ENCODE measurements around the gene FOXN1.
A peak's percentile ranks its signal among the peaks of the same experiment; 100 is the strongest.
"Not testable (repeated sequence)": the region's sequence is repeated elsewhere in the genome, so short reads cannot be mapped to it uniquely, and the experiment has no call there.

The FOXN1 gene

DNA sequence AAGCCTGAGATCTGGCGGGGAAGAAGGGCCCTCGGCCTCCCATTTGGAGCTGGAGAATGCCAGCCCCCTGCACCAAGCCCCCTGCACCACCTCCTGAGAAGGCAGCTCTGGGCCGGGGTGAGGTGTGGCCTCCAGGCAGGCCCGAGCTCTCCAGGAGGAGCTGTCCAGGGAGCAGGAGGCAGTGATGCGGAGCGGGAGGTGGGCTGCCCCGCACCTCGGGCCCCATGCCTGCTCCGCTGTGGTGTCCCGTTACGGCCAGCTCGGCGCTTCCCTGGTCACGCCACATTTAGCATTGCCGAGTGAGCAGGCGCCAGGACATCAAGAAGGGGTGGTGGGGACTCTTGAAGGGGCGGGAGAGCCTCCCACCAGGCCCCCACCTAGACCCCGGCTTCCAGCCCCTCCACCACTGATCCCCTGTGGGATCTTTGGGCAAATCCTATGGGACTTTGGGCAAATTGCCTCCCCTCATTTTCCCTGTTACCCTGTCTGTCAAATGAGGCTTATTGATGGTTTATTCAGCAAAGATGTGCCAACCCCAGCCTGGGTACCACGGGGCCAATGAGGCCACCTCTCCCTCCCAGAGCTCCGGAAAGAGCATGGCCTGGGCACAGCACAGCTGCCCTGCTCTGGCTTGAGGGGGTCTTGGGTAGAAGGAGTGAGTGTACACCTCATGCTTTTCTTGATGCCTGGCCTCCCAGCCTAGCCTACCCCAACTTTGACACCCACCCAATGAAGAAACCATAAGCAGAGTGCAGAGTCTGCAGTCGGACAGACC, 15.3 kb downstream of the FOXN1 start:
- DNase-seq, result peak in 2 of 10 donors; percentile 62 to 64
- intact Hi-C loops (cut with DNase I), result no loop called here

DNA sequence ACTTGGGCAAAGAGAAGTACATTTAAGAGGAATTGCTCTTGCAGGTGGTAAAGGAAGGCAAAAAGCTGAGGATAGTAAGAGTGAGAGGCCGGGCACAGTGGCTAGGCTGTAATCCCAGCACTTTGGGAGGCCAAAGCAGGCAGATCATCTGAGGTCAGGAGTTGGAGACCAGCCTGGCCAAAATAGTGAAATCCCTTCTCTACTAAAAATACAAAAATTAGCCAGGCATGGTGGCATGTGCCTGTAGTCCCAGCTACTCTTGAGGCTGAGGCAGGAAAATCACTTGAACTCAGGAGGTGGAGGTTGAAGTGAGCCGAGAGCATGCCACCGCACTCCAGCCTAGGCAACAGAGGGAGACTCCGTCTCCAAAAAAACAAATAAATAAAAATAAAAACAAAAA, 16.1 kb downstream of the FOXN1 start:
- DNase-seq, result peak in 1 of 10 donors; percentile 24
- intact Hi-C loops (cut with DNase I), result not testable (repeated sequence)

DNA sequence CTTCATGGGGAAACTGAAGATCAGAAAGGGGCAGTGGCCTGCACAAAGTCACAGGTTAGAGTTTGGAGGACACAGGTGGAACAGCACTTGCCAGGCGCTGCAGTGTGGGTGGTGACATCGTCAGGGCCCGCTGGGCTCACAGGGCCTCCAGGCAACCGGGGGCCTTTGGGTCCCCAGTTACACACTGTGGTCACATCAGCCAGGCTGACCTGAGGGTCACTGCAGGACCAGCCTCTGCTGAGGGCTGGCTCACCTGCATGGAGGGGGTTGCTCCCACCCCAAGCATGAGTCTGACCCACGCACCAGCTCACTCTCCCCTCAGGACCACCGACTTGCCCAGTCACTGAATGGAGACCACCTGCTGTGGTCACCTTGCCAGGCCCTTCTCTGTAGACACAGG, 17.0 kb downstream of the FOXN1 start:
- intact Hi-C loops (cut with DNase I), result no loop called here
- DNase-seq, result peak in 2 of 10 donors; percentile 45 to 74

DNA sequence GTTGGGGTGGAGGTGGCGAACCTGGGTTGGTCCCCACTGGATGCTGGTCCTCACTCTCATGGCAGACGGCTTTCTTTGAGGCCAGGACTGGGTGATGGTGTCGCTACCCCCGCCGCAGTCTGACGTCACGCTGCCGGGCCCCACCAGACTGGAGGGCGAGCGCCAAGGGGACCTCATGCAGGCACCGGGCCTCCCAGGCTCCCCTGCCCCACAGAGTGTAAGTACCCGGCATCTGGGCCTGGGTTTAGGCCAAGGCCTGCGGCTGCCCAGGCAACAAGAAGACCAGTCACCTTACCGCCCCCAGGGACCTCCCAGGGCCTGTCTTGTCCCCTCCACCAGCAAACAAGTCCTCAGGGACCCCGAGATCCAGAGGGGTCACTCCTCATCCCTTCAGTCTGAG, 17.7 kb downstream of the FOXN1 start:
- DNase-seq, result peak in 2 of 10 donors; percentile 65 to 72
- intact Hi-C loops (cut with DNase I), result no loop called here

DNA sequence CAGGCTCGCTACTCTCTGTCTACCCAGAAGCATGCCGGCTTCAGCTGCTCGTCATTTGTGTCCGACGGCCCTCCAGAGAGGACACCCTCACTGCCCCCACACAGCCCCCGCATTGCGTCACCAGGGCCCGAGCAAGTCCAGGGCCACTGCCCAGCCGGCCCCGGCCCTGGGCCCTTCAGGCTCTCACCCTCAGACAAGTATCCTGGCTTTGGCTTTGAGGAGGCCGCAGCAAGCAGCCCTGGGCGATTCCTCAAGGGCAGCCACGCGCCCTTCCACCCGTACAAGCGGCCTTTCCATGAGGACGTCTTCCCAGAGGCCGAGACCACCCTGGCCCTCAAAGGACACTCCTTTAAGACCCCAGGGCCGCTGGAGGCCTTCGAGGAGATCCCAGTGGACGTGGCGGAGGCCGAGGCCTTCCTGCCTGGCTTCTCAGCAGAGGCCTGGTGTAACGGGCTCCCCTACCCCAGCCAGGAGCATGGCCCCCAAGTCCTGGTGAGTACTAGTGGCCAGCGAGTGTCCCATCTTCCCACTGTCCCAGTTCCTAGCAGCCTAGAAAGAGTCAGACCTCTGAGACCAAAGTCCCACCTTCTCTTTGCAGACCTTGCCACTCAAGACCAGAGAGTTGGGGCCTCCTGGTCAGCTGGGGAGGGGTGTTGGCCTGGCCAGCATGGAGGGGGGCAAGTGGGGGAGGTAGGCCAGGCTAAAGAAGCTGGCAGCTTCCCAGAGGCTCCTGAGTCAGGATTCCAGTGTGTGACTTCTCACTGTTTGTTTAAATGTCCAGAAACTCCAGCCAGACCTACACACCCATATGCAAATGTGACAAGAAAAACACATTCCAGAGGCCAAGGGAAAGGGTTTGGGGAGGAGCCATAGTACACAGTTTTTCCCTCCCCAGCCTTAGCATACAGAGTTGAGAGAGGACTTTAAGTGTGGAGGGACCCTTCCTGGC, 18.6 kb downstream of the FOXN1 start:
- peak in 2 of 10 donors; percentile 66 to 73 for DNase-seq
- intact Hi-C loops (cut with DNase I), result no loop called here

DNA sequence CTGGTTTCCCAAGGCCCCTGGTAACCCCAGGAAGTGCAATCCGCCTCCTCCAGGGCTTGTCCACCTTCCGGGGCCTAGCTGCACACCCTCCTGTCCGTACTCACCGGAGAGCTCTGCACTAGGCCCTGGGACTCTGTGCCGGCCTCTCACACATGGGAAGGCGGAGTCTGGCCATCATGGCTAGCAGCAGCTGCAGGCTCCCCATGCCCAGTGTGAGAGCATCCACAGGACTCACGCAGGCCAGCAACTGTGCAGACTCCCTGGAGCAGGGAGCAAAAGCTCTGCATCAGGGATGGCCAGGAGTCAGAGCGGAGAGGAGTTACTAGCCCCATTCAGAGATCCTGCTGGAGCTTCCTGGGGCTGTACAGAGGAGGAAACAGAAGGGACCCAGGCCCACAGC, 20.2 kb downstream of the FOXN1 start:
- intact Hi-C loops (cut with DNase I), result no loop called here
- peak in 2 of 10 donors; percentile 37 to 68 for DNase-seq

DNA sequence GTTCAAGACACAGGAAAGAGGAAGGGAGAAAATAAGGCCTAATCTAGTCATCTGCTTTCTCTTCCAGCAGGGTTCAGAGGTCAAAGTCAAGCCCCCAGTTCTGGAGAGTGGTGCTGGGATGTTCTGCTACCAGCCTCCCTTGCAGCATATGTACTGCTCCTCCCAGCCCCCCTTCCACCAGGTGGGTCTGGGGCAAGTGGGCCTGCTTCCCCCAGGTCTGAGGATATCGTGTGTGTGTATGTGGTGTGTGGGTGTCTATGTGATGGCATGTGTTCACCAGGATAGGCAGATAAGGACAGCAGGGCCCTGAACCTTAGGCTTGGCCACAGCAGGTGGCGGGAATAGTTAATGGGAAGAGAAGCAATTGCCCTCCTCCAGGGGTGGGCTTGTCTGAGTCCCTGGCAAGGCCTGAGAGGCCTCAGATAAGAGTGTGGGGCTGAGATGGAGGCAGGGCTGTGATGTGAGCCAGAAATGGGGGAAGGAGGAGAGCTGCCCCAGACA, 21.1 kb downstream of the FOXN1 start:
- DNase-seq, result peak in 1 of 10 donors; percentile 49
- intact Hi-C loops (cut with DNase I), result no loop called here

DNA sequence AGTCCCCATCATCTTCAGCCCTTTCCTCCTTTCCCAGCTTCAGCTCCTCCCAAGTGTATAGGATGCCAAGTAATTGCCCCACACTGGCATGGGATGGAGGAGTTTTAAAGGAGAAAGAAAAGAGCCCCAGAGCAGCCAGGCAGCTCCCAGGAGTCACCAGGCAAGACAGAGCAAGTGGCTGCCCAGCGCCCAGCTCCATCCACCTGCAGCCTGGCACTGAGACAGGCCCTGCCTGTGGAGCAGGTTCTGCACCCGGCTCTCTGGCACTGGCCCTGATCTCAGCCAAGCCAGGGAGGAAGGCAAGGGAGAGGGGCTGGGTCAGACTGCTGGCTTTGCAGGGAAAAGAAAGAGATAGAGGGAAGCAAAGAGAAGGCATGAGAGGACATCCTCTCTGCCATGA, 21.7 kb downstream of the FOXN1 start:
- peak in 2 of 10 donors; percentile 39 to 70 for DNase-seq
- intact Hi-C loops (cut with DNase I), result no loop called here

DNA sequence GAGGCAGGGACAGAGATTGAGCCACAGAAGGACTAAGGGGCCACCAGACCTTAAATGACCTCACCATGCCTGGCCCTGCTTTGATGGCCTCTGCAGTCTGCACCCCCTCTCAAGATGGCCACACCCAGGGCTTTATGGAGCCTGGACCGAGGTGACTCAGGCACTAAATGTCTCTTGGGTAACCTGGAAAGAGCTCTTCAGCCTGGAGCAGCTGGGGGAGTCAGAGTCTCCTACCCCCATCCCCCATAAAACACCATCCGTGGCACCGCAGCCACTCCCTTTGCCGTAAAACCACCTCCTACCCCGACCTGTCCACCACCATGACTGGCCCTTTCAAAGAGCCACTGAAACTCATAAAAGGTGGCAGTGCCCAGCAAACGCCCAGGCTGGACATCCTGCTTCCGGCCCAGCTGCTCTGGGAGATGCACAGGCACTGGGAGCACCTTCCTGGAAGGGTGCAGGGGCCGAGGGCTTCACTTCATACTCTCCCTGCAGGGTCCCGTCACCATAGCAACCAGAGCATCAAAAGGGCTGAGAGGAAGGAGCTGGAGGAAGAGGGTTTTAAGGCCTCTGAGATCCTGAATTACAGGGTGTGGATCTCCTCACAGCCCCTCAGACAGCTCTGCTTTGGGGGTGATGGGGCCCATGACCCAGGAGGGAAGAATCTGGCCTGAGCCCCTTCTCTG, 22.3 kb downstream of the FOXN1 start:
- DNase-seq, result peak in 2 of 10 donors; percentile 23 to 49
- intact Hi-C loops (cut with DNase I), result no loop called here

DNA sequence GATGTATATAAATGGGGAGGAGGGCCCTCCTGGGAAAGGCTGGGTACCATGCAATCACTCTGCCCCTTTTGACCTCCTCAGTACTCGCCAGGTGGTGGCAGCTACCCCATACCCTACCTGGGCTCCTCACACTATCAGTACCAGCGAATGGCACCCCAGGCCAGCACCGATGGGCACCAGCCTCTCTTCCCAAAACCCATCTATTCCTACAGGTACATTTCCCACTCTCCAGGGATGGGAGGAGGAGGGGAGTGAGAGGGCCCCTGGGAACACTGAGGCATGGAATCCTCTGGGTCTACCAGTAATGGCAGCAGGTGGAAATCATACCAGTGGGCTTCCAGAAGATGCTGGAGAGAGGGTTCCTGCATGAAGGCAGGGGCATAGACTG, 22.9 kb downstream of the FOXN1 start:
- peak in 2 of 10 donors; percentile 26 to 57 for DNase-seq
- intact Hi-C loops (cut with DNase I), result no loop called here

DNA sequence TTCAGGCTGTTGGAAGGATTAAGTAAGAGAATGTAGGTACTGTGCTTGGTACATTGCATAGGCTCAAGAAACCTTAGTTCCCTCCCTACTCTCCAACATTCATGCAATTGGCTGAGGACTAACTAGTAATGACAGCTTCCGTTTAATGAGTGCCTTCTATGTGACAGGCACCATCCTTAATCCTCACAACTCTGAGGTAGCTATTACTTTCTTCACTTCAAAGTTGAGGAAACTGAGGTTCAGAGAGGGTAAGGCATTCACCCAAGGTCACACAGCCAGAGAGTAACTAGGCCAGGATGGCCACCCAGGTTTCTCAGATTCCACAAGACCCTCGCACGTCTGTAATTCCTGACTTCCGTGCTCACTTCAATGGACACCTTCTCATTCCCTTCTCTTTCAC, 24.1 kb downstream of the FOXN1 start:
- no peak for DNase-seq
- intact Hi-C loops (cut with DNase I), result no loop called here

DNA sequence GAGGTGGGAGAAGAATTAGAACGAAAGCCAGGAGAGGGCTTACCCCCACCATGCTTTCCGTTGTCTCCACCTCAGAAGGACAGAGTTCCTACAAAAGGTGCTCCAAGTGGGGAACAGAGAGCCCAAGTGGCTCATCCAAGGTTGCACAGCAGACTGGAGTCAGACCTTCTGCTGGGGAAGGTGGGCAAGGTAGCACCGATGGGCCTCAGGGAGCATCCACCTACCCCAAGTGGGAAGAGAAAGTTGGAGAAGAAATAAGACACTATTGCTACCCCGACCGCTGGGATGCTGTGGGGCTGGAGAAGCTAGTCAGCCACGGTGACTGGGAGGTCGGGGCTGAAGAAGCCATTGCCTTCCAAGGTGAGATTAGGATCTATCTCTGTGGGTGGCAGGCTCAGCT, 24.8 kb downstream of the FOXN1 start:
- DNase-seq, result peak in 2 of 10 donors; percentile 34 to 54
- intact Hi-C loops (cut with DNase I), result no loop called here

DNA sequence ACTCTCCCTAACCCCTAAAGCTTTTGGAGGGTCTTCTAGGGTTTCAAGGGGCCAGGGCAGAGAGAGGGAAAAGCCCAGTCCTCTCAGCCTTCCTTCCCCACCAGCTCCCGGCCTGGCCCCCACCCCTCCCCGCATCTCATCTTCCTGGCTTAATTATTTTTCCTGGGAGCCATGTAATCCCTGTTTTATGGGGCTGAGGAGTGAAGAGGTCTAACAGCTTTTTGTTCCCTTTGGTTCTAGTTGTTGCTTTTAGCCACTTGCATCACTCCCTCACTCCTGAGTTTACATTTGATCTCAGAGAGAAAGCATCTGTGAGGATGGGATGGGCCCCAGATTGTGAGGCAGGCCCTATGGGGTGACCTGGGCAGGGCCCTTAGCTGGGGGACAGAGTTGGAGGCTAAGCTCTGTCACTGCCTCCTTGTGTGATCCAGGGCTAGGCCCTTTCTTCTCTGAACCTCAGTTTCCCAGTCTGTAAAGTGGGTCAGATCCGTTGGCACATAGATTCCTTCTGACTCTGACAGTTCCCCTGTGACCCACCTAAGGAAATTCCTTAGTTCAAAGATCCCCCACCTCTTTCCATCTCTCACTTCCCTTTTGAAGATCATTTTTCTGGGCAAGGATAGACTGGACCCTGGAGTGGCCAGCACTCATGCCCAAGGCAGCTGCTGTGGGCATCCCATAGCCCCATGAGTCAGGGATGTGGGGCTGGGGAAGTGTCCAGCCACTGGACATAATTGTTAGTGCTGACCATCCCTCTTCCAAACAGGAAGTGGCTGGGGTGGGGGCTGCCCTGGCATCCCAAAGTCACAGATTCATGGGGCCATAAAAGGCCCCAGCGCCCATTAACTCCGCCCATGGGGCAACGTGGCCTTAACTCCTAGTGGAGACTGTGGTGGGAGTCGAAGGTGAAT, 26.2 kb downstream of the FOXN1 start:
- peak in 1 of 10 donors; percentile 15 for DNase-seq
- intact Hi-C loops (cut with DNase I), result no loop called here

DNA sequence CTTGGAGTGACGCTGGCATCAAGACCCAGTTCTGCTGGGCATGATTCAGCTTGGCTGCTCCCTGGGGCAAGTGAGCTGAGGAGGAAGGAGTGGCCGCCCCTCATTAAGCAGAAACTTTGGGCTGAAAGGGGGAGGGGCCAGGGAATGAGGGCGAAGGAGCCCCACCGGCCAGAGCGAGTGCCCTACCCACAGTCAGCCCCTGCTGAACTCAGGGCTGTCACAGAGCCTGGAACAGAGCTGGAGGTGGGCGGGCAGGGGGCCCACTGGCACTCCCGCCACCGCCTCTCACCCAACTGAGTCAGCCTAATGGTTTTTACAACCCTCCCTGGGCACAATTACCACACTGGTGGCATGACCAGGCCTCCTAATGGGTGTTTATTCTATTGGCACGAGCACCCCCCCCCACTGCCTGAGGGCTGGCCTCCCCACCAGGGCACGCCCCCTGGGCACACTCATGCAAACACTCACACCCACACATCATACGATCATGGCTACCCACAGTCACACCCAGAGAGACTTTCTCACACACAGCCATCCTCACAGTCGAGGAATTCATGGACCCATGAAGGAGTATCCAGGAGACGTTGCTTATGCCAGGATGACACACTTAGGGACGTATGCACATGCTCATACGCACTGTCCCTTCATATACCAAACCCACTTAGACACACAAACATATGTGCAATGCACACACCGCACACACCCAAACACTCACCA, 27.1 kb downstream of the FOXN1 start:
- intact Hi-C loops (cut with DNase I), result no loop called here
- peak in 1 of 10 donors; percentile 30 for DNase-seq

DNA sequence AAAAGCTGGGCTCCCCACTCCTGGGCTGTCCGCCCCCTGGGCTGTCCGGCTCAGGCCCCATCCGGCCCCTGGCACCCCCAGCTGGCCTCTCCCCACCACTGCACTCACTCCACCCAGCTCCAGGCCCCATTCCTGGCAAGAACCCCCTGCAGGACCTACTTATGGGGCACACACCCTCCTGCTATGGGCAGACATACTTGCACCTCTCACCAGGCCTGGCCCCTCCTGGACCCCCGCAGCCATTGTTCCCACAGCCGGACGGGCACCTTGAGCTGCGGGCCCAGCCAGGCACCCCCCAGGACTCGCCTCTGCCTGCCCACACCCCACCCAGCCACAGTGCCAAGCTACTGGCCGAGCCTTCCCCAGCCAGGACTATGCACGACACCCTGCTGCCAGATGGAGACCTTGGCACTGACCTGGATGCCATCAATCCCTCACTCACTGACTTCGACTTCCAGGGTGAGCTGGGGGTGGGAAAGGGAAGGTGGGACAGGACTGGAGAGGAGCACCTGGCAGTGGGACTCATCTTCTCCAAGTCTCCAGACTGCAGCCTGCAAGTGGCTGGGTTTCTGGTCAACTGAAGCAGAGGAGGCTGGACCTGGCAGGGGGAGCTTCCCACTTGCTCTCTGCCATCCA, 28.7 kb downstream of the FOXN1 start:
- intact Hi-C loops (cut with DNase I), result no loop called here
- DNase-seq, result peak in 2 of 10 donors; percentile 53 to 72

DNA sequence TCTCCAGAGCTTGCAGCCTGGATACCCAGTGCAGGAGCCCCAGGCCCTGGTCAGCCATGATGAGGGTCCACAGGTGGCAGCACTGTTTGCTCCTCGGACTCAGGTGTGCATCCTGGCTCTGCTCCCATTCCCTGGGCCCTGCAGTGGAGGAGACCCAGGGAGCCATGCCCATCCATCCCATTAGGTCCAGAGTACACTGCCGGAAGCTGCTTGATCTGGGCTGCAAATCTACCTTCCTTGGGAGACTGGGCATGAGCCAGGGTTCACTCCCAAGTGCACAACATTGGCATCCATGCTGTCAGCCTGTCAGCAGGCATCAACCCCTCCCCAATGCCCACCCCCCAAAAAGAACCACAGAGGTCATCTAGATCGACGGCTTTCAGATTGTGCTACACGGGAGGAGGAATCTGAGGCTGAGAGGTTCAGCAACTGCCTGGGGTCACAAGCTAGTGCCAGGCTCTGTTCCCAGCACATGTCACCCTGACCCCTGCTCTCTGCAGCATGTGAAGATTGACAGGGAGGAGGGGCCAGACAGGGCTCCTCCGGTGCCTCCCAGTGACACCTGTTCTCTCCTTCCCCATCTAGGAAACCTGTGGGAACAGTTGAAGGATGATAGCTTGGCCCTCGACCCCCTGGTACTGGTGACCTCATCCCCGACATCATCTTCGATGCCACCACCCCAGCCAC, 30.5 kb downstream of the FOXN1 start:
- intact Hi-C loops (cut with DNase I), result no loop called here
- DNase-seq, result peak in 2 of 10 donors; percentile 39 to 51

DNA sequence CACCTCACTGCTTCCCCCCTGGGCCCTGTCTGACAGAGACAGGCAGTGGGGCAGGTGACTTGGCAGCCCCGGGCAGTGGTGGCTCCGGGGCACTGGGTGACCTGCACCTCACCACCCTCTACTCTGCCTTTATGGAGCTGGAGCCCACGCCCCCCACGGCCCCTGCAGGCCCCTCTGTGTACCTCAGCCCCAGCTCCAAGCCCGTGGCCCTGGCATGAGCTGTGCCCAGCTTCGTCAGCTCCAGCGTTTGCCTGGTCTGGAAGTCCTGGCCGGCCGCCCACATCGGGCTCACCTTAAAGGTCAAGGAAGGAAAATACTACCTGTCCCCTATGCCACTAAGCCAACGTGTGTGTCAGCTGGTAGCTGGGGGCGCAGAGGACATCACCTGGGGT, 31.1 kb downstream of the FOXN1 start:
- intact Hi-C loops (cut with DNase I), result no loop called here
- DNase-seq, result peak in 2 of 10 donors; percentile 35 to 73

Data from posterior cingulate gyrus (tissue), 11 donors.